DMS153 treated with DMSO at 0.1 percent for 48 hours (cell line): ENCODE data around the gene FBXL12.
A peak's percentile ranks its signal among the peaks of the same experiment; 100 is the strongest.
"Not testable (repeated sequence)": the region's sequence is repeated elsewhere in the genome, so short reads cannot be mapped to it uniquely, and the experiment has no call there.

Experiments
- DNase-seq: peaks from one replicate; lab custom pipeline; 2025; ENCODE audit not compliant: unreplicated experiment; lab: John Stamatoyannopoulos, UW

FBXL12 gene, protein sequence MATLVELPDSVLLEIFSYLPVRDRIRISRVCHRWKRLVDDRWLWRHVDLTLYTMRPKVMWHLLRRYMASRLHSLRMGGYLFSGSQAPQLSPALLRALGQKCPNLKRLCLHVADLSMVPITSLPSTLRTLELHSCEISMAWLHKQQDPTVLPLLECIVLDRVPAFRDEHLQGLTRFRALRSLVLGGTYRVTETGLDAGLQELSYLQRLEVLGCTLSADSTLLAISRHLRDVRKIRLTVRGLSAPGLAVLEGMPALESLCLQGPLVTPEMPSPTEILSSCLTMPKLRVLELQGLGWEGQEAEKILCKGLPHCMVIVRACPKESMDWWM

DNA sequence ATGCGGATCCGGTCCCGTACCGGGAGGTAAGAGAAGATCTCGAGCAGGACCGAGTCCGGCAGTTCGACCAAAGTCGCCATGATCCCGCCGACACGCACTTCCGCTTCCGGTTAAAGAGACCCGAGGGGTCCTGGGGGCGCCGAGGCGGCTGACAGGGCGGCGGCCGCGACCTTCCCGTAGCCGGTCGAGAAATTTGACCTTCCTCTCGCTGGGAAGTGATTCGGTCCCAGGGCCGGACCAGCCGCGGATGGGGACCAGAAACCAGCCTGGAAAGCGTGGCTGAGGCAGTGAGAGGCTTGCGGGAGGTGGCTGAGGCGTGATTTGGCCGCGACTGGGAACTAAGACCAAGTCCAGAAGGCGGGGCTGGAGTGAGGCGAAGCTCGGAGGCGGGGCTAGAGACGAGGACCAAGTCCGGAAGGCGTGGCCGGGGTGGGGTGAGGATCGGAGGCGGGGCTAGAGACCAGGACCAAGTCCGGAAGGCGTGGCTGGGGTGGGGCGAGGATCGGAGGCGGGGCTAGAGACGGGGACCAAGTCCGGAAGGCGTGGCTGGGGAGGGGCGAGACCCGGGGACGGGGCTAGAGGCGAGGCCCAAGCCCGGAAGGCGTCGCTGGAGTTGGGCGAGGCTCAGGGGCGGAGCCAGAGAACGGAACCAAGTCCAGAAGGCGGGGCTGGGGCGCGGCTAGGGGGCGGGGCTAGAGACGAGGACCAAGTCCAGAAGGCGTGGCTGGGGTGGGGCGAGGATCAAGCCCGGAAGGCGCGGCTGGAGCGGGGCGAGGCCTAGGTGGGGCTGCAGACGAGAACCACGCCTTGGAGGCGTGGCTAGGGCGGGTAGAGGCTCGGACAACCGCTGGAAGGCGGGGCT, at the start of gene FBXL12:
Gene FBXL12 (minus strand): TSS at position 346 of the 862 bp plus-strand sequence. CDS start 266 bp downstream, at position 80.
- DNase-seq, result peak; percentile 100

DNA sequence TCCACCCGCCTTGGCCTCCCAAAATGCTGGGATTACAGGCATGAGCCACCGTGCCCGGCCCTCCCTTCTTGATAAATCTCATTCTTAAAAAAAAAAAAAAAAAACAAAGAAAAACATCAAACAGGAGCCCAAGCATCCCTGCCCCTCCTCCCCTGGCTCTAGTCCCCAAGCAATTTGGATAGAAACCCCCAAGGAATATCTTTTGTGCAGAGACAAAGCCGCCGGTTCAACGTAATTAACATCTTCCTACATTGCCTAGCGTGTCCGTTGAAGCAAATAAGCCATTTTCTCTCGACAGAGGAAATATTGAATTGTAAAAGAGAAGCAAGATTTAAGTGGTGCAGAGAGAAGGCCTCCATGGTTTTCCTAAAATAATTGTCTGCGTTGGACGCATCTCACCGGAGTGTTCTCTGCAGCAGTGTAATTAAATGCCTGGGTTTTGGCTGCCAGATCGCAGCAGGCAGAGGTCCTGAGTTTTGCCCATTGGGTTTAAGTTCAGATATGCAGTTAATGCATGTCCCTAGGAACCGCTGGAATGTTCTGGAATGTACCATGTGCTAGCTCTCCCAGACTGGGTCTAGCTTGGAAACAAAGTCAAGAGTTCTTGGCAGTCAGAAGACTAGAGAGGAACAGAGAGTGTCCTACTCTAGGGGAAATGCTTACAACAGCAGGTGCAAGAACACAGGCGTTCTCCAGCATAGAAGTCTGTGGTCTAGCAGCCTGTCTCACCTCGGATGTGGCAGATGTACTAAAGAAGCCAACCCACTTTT, 47.0 kb upstream of the FBXL12 start:
- no peak for DNase-seq

DNA sequence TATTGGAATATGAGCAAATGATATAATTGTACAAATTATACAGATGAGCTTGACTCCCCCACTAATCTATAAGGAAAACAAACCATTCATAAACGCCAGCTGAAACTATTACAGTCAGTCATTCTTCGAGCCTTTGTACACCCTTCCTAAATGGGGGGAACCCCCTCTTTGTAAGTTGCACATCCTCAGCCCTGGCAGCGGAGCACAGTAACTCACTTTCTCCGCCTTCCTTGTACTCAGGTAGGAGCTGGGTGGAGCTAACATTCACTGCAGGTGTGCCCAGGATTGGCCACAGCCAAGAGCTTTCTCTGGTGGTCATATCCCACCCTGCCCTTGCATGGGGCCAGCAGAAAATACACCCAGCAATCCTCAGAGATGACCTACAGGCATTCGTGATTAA, 44.9 kb upstream of the FBXL12 start:
- no peak for DNase-seq

DNA sequence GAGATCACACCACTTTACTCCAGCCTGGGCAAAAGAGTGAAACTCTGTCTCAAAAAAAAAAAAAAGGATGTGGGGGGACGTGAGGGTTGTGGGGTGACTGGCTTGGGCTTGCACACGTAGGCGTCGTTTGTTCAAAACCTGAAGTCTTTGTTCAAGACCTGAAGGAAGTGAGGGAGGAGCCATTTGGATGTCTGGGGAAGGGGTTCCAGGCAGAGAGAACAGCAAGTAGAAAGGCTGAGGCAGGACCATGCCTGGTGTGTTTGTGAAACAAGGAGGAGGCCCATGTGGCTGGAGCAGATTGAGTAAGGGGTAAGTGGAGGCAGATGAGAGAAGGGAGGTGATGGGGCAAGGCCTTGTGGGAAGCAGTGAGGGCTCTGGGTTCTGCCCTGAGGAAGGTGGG, 44.1 kb upstream of the FBXL12 start:
- no peak for DNase-seq

DNA sequence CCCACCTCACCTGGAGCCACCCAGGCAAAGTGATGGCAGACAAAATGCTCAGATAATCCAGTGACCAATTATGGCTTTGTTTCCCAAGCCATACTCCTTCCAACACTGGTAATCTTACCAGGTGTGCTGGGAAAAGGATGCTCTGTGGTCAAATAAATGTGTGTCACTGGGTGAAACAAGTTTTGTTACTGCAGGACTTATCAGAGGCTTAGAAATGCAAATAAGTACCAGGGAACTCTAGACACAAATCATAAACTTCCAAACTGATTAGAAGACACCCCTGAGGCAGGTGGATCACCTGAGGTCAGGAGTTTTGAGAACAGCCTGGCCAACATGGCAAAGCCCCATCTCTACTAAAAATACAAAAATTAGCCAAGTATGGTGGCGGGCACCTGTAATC, 42.6 kb upstream of the FBXL12 start:
- DNase-seq, result no peak

DNA sequence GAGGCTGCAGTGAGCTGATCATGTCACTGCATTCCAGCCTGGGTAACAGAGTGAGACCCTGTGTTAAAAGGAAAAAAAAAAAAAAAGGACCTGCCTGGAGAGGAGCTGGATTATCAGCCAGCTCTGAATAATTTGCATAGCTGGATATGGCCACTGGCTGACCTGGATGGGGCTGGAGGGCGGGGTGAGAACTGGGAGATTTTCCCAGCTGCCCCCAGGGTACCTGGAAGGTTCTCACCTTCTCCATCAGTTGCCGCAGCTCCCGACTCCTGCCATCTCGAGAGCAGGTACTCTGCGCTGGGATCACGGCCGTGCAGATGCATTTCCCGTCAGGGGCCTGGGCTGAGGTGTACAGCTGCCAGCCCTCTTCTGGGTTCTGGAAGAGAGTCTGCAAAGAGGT, 41.5 kb upstream of the FBXL12 start:
- no peak for DNase-seq

DNA sequence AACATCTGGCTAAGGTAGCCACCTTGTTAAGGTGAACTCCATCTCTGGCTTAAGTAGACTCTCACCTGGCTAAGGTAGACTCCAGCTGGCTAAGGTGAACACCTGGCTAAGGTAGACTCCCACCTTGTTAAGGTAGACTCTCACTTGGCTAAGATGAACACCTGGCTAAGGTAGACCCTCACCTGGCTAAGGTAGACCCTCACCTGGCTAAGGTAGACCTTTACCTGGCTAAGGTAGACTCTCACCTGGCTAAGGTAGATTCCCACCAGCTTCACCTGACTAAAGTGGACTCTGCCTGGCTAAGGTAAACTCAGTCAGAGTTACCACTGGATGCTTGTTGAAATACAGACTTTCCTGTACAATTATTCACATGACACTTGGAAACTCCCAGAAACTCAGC, 39.9 kb upstream of the FBXL12 start:
- DNase-seq, result no peak

DNA sequence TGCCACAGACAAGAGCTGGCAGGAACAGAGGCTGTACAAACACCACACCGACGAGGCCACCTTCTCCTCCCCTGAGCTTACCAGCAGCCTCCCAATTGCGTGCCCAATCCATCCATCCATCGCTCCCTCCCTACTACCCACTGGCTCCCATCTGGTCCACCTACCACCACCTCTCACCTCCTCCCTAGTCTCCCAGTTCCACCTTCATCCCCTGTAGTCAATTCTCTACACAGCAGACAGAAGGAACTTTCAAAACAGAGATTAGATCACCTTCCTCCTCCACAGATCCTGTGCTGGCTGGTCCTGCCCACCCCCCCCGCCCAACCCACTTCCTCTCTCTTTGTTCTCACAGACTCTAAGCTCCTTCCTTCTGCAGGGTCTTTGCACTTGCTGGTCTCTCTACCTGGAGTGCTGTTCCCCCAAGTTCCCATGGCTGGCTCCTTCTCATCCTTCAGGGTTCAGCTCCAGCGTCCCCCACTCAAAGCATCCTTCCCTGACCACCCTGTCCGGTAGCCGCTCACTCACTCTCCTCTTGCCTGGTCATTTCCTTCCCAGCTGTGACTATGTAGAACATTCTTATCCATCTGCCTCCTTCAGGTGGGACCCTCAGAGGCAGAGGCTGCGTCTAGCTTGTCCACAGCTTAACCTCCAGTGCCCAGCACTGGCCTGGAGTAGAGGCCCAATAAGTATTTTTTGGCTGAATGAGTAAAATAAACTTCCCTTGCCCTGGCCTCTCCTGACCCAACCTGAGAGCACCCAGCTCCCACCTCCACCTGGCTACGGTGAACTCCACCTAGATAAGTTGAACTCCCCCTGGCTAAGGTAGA, 39.3 kb upstream of the FBXL12 start:
- no peak for DNase-seq

DNA sequence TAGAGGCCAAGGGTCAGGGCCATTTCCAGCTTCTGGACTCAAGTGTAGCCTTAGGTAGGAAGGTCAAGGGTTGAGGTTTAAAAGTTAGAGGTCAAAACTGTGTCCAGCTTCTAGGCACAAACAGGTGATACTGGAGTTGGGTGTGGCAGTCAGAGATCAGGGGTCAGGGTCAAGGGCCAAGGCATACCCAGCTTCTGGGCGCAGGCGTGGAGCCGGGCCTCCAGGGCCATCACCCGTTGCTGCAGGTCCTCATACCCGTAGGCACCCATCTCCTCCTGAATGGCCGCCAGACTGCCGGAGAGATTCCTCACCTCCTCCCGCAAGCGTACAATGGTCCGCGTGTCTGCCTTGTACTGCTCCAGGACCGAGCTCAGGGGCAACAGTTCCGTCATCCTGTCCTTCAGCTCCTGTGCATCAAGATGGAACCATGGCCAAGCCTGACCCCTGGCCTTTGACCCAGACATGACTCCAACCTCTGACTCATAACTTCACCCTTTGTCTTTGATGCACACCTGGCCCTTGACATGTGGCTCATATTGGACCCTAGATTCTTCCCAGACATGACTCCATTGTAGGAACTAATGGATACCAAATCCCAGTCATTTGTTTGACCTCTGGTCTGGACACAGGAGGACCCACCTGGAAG, 38.3 kb upstream of the FBXL12 start:
- no peak for DNase-seq

DNA sequence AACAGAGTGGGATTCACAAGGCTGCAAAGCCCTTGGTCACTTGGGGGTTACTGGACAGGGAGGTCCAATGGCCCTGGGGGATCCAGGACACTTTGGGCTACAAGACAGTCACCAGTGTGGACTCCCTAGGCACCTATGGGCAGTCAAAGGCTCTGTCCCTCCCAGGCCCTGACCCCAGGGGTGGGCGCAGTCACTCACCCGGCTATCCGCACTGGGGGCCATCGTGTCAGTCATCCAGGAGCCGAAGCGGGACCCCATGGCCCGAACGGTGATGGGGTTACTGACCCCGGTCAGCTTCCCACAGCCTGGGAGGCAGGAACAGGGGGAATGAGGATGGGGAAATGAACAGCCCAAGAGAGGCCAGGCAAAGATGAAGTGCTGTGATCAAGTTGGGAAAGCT, 37.7 kb upstream of the FBXL12 start:
- no peak for DNase-seq

DNA sequence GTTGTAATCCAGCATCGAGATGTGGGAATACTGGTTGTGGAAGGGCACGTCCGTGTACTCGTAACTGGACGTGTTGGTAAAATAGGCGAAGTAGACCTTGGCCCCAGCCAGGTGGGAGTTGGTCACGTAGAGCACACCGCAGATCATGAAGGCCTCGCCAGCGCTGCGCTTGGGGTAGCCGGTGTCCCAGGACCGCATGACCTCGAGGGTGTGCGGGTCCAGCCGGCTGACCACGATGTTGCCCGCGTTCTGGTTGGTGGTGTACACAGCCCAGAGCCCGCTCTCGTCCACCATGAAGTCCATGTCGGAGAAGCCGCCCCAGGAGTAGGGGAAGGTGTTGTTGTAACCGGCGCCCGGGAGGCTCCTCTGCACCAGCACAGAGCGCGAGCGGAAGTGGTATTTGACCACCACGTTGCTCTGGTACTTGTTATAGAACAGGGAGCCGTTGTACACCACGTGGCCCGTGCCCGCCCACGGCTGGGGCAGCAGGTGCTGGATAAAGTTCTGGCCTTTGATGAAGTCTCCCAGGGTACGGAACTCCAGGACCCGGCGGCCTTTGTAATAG, 35.5 kb upstream of the FBXL12 start:
- DNase-seq, result no peak

DNA sequence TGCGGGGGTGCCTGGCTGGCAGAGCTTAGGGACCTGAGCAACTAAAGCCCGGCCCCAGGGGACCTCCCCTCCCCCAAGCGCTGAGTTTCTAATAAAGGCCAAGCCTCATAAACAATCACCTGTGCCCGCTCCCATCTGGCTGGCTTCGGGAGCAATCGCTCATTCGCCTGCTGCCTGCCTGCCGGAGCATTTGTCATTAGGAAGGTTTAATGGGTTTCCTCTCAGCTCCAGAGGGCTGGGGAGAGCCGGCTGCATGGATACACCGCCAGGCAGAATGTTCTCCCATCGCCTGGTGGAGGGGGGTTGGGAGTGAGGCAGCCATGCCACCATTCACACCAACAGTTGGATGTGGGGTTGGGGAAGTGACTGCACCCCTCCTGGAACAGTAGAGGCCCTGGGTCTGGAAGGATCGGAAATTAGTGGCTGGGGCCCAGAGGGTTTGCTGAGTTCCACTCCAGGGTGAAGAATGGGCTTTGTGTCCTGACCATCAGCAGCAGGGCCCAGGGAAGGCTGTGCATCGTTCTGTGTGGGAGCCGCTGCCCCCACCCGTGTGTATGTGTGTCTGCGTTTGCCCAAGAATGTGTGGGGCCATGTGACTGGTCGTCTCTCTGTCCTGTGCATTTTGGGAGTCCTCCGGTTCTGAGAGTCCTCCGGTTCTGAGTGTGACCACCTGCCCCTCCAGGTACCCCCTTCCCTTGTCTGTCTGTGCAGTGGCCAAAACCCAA, 31.5 kb upstream of the FBXL12 start:
- peak; percentile 54 for DNase-seq

DNA sequence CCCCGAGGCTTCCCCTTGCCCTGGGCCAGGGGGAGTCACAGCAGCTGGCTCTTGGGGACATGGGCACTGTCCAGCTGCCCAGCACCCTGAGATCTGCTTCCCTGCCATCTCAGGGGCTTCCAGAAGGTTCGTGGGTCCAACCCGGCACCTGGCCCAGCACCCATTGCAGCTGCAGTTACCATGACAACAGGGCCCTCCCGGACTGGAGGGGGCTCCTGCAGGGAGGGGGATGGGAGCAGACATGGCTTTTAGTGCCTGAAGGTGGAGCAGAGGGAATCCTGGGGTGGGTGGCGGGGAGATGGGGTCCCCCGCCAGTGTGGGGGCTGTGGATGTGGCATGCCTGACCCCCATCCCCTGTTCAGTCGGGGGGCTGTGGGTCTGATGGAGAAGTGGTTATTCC, 30.9 kb upstream of the FBXL12 start:
- DNase-seq, result no peak

DNA sequence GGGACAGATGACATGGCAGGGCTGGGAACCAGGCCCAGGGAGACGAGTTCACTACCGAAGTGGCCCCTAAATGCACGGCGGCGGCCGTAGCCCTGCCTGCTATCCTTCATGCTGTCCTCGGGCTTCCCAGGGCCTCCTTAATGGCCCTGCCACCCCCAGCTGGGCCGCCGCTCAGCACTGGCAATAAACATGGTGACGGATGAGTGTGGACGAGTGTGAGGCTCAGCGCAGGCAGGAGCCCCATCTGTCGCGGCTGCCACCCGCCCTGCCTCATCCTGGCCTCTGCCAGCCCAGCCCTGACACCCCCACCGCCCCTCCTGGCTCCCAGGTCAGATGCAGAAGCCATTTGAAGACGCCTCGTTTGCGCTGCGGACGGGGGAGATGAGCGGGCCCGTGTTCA, 29.9 kb upstream of the FBXL12 start:
- DNase-seq, result no peak

DNA sequence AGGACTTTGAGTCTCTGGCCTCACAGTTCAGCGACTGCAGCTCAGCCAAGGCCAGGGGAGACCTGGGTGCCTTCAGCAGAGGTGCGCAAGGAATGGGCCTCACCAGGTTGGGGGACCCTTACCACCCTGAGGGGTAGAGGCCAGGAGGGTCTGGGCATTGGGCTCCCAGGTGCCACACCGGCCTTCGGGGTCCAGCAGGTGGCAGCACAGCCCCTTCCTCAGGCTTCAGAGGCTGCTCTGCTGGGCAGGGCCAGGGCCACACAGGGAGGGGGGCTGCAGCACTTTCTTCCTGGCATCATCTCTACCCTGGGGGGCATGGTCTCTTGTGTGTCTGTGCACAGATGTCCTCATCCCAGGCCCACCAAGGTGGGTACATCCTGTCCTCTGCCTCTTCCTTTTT, 29.2 kb upstream of the FBXL12 start:
- DNase-seq, result no peak

DNA sequence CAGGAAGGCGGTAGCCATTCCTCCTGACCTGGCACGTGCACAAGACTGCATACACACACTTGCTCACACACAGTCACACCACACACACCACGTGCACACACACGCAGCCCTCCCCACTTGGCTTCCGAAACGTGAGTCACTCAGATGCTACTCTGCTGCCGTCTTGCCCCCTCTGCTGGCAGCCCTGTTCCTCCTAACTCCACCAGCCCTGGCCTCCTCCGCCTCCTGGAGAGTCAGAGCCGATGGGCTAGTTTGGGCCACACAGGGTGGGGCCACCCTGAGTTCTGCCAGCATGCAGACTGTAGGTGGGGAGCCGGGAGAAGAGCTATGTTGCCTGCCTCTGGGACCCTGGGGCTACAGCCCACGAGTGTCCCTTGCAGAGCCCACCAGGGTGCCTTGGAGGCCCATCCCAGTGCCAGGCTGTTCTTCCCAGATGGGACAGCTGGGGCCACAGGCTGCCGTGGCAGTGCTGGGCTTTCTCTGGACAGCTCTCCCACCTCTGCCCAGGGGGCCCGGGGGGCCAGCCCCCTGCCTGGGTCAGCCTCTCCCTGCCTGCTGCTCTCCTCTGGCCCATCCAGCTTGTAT, 28.3 kb upstream of the FBXL12 start:
- no peak for DNase-seq

DNA sequence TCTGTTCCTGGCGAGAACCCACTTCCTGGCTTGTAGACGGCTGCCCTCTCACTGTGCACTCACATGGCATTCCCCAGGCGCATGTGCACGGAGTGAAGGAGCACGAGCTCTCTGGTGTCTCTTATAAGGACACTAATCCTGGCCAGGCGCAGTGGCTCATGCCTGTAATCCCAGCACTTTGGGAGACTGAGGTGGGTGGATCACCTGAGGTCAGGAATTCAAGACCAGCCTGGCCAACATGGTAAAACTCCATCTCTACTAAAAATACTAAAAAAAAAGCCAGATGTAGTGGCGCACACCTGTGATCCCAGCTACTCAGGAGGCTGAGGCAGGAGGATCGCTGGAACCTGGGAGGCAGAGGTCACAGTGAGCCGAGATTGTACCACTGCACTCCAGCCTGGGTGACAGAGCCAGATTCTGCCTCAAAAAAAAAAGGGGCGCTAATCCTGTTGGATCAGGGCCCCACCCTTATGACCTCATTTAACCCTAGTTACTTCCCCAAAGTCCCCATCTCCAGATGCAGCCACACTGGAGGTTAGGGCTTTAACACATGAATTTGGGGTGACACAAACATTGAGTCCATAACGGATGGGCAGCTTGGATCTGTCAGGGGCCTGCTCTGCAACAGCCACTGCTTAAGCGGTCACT, 24.9 kb upstream of the FBXL12 start:
- not testable (repeated sequence) for DNase-seq

DNA sequence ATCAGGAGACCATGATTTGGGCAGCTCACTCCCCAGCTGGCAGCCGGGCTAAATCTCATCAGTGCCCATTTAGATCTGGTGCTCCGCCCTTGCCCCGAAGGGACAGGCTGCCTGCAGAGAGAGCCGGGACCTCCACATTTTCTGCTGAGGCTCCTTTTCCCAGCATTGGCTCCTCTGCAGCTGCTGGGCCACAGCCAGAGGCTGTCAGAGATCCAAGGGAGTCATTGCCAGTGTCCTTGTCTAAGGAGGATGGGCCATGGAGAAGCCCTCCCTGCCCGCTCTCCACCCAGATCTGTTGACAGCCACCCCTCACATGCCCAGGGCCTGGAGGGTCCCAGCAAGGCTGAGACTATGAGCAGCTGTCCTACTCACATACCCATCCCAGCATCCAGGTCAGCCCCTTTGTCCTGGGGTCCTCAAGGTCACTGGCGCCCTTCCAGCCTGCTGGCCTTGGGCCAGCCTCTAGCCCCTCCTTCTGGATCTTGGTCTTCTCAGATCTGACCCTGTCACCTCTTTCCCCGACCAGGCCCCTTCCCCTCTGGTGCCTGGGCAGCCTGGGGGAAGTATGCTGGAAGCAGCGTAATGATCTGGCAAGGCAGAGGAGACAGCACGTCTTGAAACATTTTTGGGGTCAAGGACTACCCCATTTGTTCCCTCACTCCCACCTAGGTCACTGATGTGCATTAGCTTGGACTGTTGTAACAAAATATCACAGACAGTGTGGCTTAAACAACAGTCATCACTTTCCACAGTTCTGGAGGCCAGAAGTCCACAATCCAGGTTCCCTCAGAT, 24.2 kb upstream of the FBXL12 start:
- no peak for DNase-seq
